Mesendoderm (in vitro differentiated cells): ENCODE measurements around the gene NAP1L4.

Experiments used
- DNase-seq: peaks from one replicate; pipeline ENCODE4 v3.0.0; 2013
- H2AK5ac ChIP-seq: 2 replicates; pipeline ENCODE4 v1.6.1; 2013; ENCODE audit warnings: low read length, inconsistent platforms
- H2BK120ac ChIP-seq: 2 replicates; pipeline ENCODE4 v1.6.1; 2013; ENCODE audit warnings: low read depth, mild to moderate bottlenecking, low read length, moderate library complexity, mixed read lengths
- H2BK15ac ChIP-seq: replicated peaks from 2 replicates; pipeline ENCODE4 v1.6.1; 2013; ENCODE audit warnings: low read depth, mild to moderate bottlenecking, moderate library complexity
- H2BK5ac ChIP-seq: 2 replicates; pipeline ENCODE4 v1.6.1; 2013; ENCODE audit warnings: low read length, inconsistent platforms
- H3K18ac ChIP-seq: 2 replicates; pipeline ENCODE4 v1.6.1; 2013; ENCODE audit warnings: mild to moderate bottlenecking, low read length, mixed read lengths
- H3K23ac ChIP-seq: one replicate; pipeline ENCODE4 v1.6.1; 2013; ENCODE audit warnings: low read length
- H3K27ac ChIP-seq: 2 replicates; pipeline ENCODE4 v1.5.1; 2013; ENCODE audit warnings: low read depth, mild to moderate bottlenecking, inconsistent platforms, low read length, moderate library complexity
- H3K27me3 ChIP-seq: 2 replicates; pipeline ENCODE4 v1.6.1; 2013; ENCODE audit warnings: low read length, control low read depth, mild to moderate bottlenecking, inconsistent platforms; ENCODE audit not compliant: insufficient read depth, poor library complexity
- H3K36me3 ChIP-seq: 2 replicates; pipeline ENCODE4 v1.6.1; 2013; ENCODE audit warnings: low read length, inconsistent platforms; ENCODE audit not compliant: control insufficient read depth, insufficient read depth
- H3K4ac ChIP-seq: one replicate; pipeline ENCODE4 v1.6.1; 2013; ENCODE audit warnings: low read depth, mild to moderate bottlenecking, low read length, moderate library complexity
- H3K4me1 ChIP-seq: 2 replicates; pipeline ENCODE4 v1.6.1; 2013; ENCODE audit warnings: low read depth, low read length, inconsistent platforms; ENCODE audit not compliant: control insufficient read depth
- H3K4me2 ChIP-seq: 2 replicates; pipeline ENCODE4 v1.6.1; 2013; ENCODE audit warnings: low read length
- H3K4me3 ChIP-seq: 2 replicates; pipeline ENCODE4 v1.5.1; 2013; ENCODE audit warnings: mild to moderate bottlenecking, low read length
- H3K56ac ChIP-seq: one replicate; pipeline ENCODE4 v1.6.1; 2013; ENCODE audit warnings: low read length
- H3K79me1 ChIP-seq: 2 replicates; pipeline ENCODE4 v1.6.1; 2013; ENCODE audit warnings: low read length, inconsistent platforms
- H3K79me2 ChIP-seq: 2 replicates; pipeline ENCODE4 v1.6.1; 2013; ENCODE audit warnings: mild to moderate bottlenecking, low read length; ENCODE audit not compliant: control insufficient read depth, insufficient read depth
- H3K9ac ChIP-seq: 2 replicates; pipeline ENCODE4 v1.6.1; 2013; ENCODE audit warnings: low read length, inconsistent platforms
- H4K5ac ChIP-seq: one replicate; pipeline ENCODE4 v1.6.1; 2013; ENCODE audit warnings: low read length
- H4K8ac ChIP-seq: one replicate; pipeline ENCODE4 v1.6.1; 2013; ENCODE audit warnings: low read depth, mild to moderate bottlenecking, control low read depth, low read length, moderate library complexity
- WGBS: extraction: QIAGEN DNeasy Blood & Tissue Kit; methylation state at CpG from one replicate; pipeline ENCODE4 v1.1.7; 2013; ENCODE audit warnings: low lambda C conversion rate, missing lambda C conversion rate; ENCODE audit not compliant: insufficient coverage; ENCODE audit errors: extremely low coverage; 5-methylcytosine and 5-hydroxymethylcytosine counted together

The NAP1L4 gene

GRCh38 chr11:2951231-2952110, 40.7 kb downstream of the NAP1L4 start:
- H4K8ac ChIP-seq = no peak overlapping the region
- H3K36me3 ChIP-seq = peaks cover 26% of the 10 kb centered on the region
- WGBS = no CpG with 5 or more reads among the region's 9 CpGs

GRCh38 chr11:2950825-2951224, 41.3 kb downstream of the NAP1L4 start:
- Histone ChIP-seq H3K18ac (no peak overlapping the region), H3K27ac (no peak overlapping the region), H3K36me3 (peaks cover 23% of the 10 kb centered on the region), H3K4me3 (no peak overlapping the region), H3K9ac (no peak overlapping the region), H2BK120ac (no peak overlapping the region), H2AK5ac (no peak overlapping the region), H3K27me3 (no peaks in the 10 kb centered on the region), H3K4ac (no peak overlapping the region), H3K79me1 (peaks cover 6% of the 10 kb centered on the region), H3K4me1 (peaks cover 3% of the 10 kb centered on the region), H3K79me2 (no peaks in the 10 kb centered on the region), H3K56ac (no peak overlapping the region), H3K4me2 (no peak overlapping the region), H4K8ac (no peak overlapping the region), H3K23ac (no peak overlapping the region), H4K5ac (no peak overlapping the region), H2BK5ac (no peak overlapping the region), H2BK15ac (no peak overlapping the region)
- DNase-seq = no peak
- no CpG with 5 or more reads among the region's 1 CpG for WGBS

More at GRCh38 chr11:2951231-2952110, 40.7 kb downstream of the NAP1L4 start:
- Histone ChIP-seq H3K4me3 (no peak overlapping the region), H3K27ac (no peak overlapping the region), H3K4me1 (no peaks in the 10 kb centered on the region), H3K79me2 (no peaks in the 10 kb centered on the region), H3K9ac (no peak overlapping the region), H2AK5ac (no peak overlapping the region), H3K4ac (no peak overlapping the region), H2BK120ac (no peak overlapping the region), H3K18ac (no peak overlapping the region), H3K79me1 (peaks cover 8% of the 10 kb centered on the region), H3K56ac (no peak overlapping the region), H3K27me3 (no peaks in the 10 kb centered on the region), H3K4me2 (no peak overlapping the region), H2BK5ac (no peak overlapping the region), H3K23ac (no peak overlapping the region), H2BK15ac (no peak overlapping the region), H4K5ac (no peak overlapping the region)
- DNase-seq = no peak

GRCh38 chr11:2949920-2950319, 42.2 kb downstream of the NAP1L4 start:
- Histone ChIP-seq H3K4me3 (no peak overlapping the region), H2BK5ac (no peak overlapping the region), H4K5ac (no peak overlapping the region), H2BK15ac (no peak overlapping the region), H3K27ac (no peak overlapping the region), H4K8ac (no peak overlapping the region), H3K23ac (no peak overlapping the region), H3K79me2 (no peaks in the 10 kb centered on the region), H3K56ac (no peak overlapping the region), H3K18ac (no peak overlapping the region), H3K36me3 (peaks cover 24% of the 10 kb centered on the region), H3K4ac (no peak overlapping the region), H2BK120ac (no peak overlapping the region), H3K4me2 (no peak overlapping the region), H3K27me3 (no peaks in the 10 kb centered on the region), H3K79me1 (peaks cover 7% of the 10 kb centered on the region), H3K4me1 (peaks cover 3% of the 10 kb centered on the region), H2AK5ac (no peak overlapping the region), H3K9ac (no peak overlapping the region)
- no CpG with 5 or more reads among the region's 11 CpGs for WGBS
- DNase-seq = no peak

GRCh38 chr11:2947744-2948143, 44.4 kb downstream of the NAP1L4 start:
- H3K4ac ChIP-seq = no peak overlapping the region
- H2BK120ac ChIP-seq = no peak overlapping the region
- no peak overlapping the region for H2AK5ac ChIP-seq
- H3K18ac ChIP-seq = no peak overlapping the region
- no peak overlapping the region for H3K56ac ChIP-seq
- H3K36me3 ChIP-seq = peaks cover 18% of the 10 kb centered on the region
- DNase-seq = no peak
- no peak overlapping the region for H4K8ac ChIP-seq
- no peak overlapping the region for H3K23ac ChIP-seq
- H3K27ac ChIP-seq = no peak overlapping the region
- peaks cover 5% of the 10 kb centered on the region for H3K79me1 ChIP-seq
- H3K9ac ChIP-seq = no peak overlapping the region
- no peak overlapping the region for H3K4me3 ChIP-seq
- WGBS = no CpG with 5 or more reads among the region's 11 CpGs
- no peak overlapping the region for H2BK15ac ChIP-seq
- no peak overlapping the region for H4K5ac ChIP-seq
- no peaks in the 10 kb centered on the region for H3K27me3 ChIP-seq
- H3K79me2 ChIP-seq = no peaks in the 10 kb centered on the region
- H2BK5ac ChIP-seq = no peak overlapping the region
- peaks cover 3% of the 10 kb centered on the region for H3K4me1 ChIP-seq
- H3K4me2 ChIP-seq = no peak overlapping the region

- H3K36me3 ChIP-seq = peaks cover 11% of the 10 kb centered on the region
Observed at GRCh38 chr11:2945757-2946287, 46.3 kb downstream of the NAP1L4 start.

More at GRCh38 chr11:2945757-2946287, 46.3 kb downstream of the NAP1L4 start:
- Histone ChIP-seq H3K18ac (no peak overlapping the region), H3K79me1 (peaks cover 4% of the 10 kb centered on the region), H4K5ac (no peak overlapping the region), H3K4me2 (no peak overlapping the region), H2BK120ac (no peak overlapping the region), H3K9ac (no peak overlapping the region), H3K4me1 (peaks cover 3% of the 10 kb centered on the region), H3K79me2 (no peaks in the 10 kb centered on the region), H3K4me3 (no peak overlapping the region), H3K23ac (no peak overlapping the region), H3K27ac (no peak overlapping the region), H2AK5ac (no peak overlapping the region), H2BK5ac (no peak overlapping the region), H3K4ac (no peak overlapping the region), H4K8ac (no peak overlapping the region), H2BK15ac (no peak overlapping the region), H3K27me3 (no peaks in the 10 kb centered on the region), H3K56ac (no peak overlapping the region)
- DNase-seq = no peak
- WGBS = no CpG with 5 or more reads among the region's 8 CpGs
